ENCODE results near the gene DNAJC7. TPM values are rescaled to one million over a fixed set of nuclear protein-coding genes. Genes with fewer than 3 reads are reported as not detected.
"Not testable (repeated sequence)": the region's sequence is repeated elsewhere in the genome, so short reads cannot be mapped to it uniquely, and the experiment has no call there.

The DNAJC7 gene
- total RNA-seq, 8 experiments from 2014 or later, result 56.4 to 143 (median 93.6) TPM

DNA sequence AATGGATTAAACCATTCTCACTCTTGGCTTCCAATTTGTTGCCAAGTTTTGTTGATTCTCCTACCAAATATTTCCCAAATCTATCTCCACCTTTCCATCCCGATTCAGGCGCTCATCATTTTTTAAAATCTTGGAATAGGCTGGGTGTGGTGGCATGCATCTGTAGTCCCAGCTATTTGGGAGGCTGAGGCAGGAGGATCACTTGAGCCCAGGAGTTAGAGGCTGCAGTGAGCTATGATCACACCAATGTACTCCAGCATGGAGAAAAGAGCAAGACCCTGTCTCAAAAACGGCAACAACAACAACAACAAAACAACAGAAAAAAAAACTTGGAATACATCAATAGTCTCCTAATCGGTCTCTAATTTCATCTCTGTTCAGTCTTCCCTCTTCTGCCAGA, 1.7 kb upstream of the DNAJC7 start:
- in situ Hi-C loops (cut with MboI; ENCODE audit: low pct_unique_long_range_greater_than_20kb in 2 of 9, low sequenced_read_pairs in 9 of 9, unreplicated experiment in 9 of 9), result no loop called here
- no peak overlapping the region for H3K4me3 ChIP-seq
- H3K27ac ChIP-seq, result no peak overlapping the region

DNA sequence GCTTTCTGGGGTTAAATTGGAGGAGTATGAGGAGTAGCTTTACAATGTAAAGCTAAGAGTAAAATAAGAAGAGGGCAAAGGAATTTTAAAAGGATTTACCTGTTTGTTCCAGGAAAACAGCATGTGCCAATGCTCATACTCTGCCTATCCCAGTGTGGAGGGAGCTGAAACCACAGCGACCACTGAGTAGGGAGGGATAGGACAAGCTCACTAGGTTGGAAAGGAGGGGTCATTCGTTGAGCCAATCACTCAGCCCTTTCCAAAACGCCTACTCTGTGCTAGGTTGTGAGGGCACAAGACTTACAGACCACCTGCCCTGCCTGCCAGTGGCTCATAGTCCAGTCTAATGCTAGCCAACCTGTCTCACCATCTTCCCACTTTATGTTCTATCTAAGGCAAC, 1.1 kb upstream of the DNAJC7 start:
- Histone ChIP-seq H3K4me1 (replicated peaks in 1 of 2) (peaks cover 8 to 23% of the 10 kb centered on the region in 2 donors), H3K27ac (peak overlapping the region; percentile 97 to 99), H3K4me3 (peak overlapping the region; percentile 62 to 91 (median 66))
- whole genome bisulfite sequencing, 10 experiments, result 19 to 50% (median 40%) methylated on average over 1 to 3 of the region's 3 CpGs; no CpG with 5 or more reads in 6 of the 10 experiments
- in situ Hi-C loops (cut with MboI; ENCODE audit: low pct_unique_long_range_greater_than_20kb in 2 of 9, low sequenced_read_pairs in 9 of 9, unreplicated experiment in 9 of 9), result no loop called here
- no peak for ATAC-seq (replicated peaks in 6 of 8)

More for the DNA sequence above, 1.7 kb upstream of the DNAJC7 start:
- 61 to 100% (median 88%) methylated on average over 1 to 4 of the region's 4 CpGs for WGBS, 10 experiments
- peaks cover 8 to 24% of the 10 kb centered on the region in 2 donors for H3K4me1 ChIP-seq (replicated peaks in 1 of 2)
- no peak for ATAC-seq (replicated peaks in 6 of 8)

- ATAC-seq (replicated peaks in 6 of 8), result no peak
- Histone ChIP-seq H3K4me1 (replicated peaks in 1 of 2) (peaks cover 8 to 20% of the 10 kb centered on the region in 2 donors), H3K27ac (peak overlapping the region; percentile 97 to 99), H3K4me3 (peak overlapping the region; percentile 62 to 91 (median 66))
- 0 to 37% (median 10%) methylated on average over 1 to 5 of the region's 11 CpGs; no CpG with 5 or more reads in 2 of the 10 experiments for WGBS, 10 experiments
- in situ Hi-C loops (cut with MboI; ENCODE audit: low pct_unique_long_range_greater_than_20kb in 2 of 9, low sequenced_read_pairs in 9 of 9, unreplicated experiment in 9 of 9), result no loop called here
These were observed 594 bp upstream of the DNAJC7 start for GRCh38 chr17:42017866-42018200.

DNA sequence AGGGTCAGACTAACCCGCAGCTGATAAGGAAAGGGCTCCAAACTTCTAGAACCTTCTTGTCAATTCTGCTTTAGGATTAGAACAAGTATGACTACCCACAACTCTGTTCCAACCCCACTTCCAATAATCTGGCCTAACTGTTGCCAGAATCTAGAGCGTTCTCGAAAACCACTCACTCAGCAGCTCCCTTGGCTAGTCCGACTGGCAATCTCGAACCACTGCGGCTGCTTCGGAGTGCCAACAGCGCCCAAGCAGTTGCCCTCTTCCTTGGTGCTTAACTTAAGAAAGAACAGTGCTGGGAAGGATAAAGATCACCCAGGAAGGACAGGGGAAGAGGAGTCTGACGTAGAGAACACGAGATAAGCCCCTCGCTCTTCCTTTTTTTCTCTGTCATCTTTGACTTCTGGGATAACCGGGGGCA, 818 bp downstream of the DNAJC7 start:
- H3K4me1 ChIP-seq (replicated peaks in 1 of 2), result peaks cover 8 to 20% of the 10 kb centered on the region in 2 donors
- peak overlapping the region; percentile 62 to 91 (median 66) for H3K4me3 ChIP-seq
- H3K27ac ChIP-seq, result peak overlapping the region; percentile 97 to 99
- in situ Hi-C loops (cut with MboI; ENCODE audit: low pct_unique_long_range_greater_than_20kb in 2 of 9, low sequenced_read_pairs in 9 of 9, unreplicated experiment in 9 of 9), result no loop called here
- no peak for ATAC-seq (replicated peaks in 6 of 8)
- 0 to 25% (median 8%) methylated on average over 2 to 7 of the region's 12 CpGs; no CpG with 5 or more reads in 2 of the 10 experiments for WGBS, 10 experiments

DNA sequence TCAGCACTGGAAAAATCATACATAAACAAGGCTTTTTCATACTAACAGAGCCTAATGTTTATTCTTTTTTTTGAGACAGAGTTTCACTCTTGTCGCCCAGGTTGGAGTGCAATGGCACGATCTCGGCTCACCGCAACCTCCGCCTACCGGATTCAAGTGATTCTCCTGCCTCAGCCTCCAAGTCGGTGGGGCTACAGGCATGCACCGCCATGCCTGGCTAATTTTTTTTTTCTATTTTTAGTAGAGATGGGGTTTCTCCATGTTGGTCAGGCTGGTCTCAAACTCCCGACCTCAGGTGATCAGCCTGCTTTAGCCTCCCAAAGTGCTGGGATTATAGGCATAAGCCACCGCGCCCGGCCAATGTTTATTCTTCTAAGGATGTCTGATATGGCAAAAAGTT, 3.5 kb downstream of the DNAJC7 start:
- in situ Hi-C loops (cut with MboI; ENCODE audit: low pct_unique_long_range_greater_than_20kb in 2 of 9, low sequenced_read_pairs in 9 of 9, unreplicated experiment in 9 of 9); H3K27ac ChIP-seq; ATAC-seq (replicated peaks in 6 of 8); H3K4me3 ChIP-seq: not testable (repeated sequence)
- WGBS, 10 experiments, result 88 to 100% (median 96%) methylated on average over 1 to 11 of the region's 12 CpGs; no CpG with 5 or more reads in 1 of the 10 experiments
- H3K4me1 ChIP-seq (replicated peaks in 1 of 2), result peaks cover 0 to 14% of the 10 kb centered on the region in 2 donors

GRCh38 chr17:42012363-42012762, 4.9 kb downstream of the DNAJC7 start:
- H3K4me1 ChIP-seq (replicated peaks in 1 of 2); in situ Hi-C loops (cut with MboI; ENCODE audit: low pct_unique_long_range_greater_than_20kb in 2 of 9, low sequenced_read_pairs in 9 of 9, unreplicated experiment in 9 of 9); ATAC-seq (replicated peaks in 6 of 8); H3K27ac ChIP-seq; H3K4me3 ChIP-seq: not testable (repeated sequence)
- WGBS, 10 experiments, result 60 to 80% methylated on average over 1 to 2 of the region's 4 CpGs; no CpG with 5 or more reads in 8 of the 10 experiments

DNA sequence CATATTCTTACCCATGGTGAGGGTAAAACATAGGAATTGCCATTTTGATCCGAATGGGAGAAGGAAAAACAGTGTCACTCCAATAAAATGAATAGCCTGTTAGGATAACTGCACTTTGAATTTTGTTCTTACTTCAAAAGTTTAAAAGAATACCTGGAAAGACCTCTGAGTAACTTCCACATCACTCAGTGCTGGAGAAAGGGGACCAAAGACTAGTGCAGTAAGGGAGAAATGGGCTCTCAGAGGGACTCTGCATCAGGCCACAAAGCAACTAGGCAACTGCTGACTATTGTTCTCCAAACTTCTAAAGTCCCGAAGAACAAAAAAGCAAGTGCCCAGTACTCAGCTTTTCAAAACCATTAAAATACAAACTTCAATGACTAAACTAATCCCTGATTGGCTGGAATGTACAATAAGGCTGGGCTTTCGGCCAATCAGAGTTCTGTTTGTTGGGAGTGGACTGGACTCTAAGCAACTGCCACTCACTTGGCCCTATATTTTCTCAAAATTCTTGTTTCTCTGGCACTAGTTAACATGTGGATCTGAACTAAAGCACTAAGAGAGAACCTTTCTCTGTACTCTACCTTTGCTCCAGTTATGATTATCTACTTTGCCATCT, 6.2 kb downstream of the DNAJC7 start:
- in situ Hi-C loops (cut with MboI; ENCODE audit: low pct_unique_long_range_greater_than_20kb in 2 of 9, low sequenced_read_pairs in 9 of 9, unreplicated experiment in 9 of 9), result no loop called here
- Histone ChIP-seq H3K27ac (no peak overlapping the region), H3K4me1 (replicated peaks in 1 of 2) (peaks cover 0 to 7% of the 10 kb centered on the region in 2 donors), H3K4me3 (no peak overlapping the region)
- peak in 2 of 8 experiments; percentile 13 to 35 for ATAC-seq (replicated peaks in 6 of 8)
- 60 to 100% (median 80%) methylated on average over 1 to 3 of the region's 3 CpGs; no CpG with 5 or more reads in 1 of the 10 experiments for WGBS, 10 experiments

DNA sequence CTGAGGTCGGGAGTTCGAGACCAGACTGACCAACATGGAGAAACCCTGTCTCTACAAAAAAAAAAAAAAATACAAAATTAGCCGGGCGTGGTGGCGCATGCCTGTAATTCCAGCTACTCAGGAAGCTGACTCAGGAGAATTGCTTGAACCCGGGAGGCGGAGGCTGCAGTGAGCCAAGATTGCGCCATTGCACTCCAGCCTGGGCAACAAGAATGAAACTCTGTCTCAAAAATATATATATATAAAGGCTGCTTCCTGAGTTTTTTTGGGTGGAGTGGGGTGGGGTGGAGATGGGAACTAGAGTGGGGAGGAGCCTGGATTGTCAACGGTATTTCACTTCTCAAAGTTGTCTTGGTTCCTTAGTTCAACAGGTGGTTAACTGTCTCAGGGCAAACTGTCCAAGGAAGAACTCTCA, 7.0 kb downstream of the DNAJC7 start:
- peak in 2 of 8 experiments; percentile 83 to 89 for ATAC-seq (replicated peaks in 6 of 8)
- H3K4me1 ChIP-seq (replicated peaks in 1 of 2); H3K4me3 ChIP-seq; in situ Hi-C loops (cut with MboI; ENCODE audit: low pct_unique_long_range_greater_than_20kb in 2 of 9, low sequenced_read_pairs in 9 of 9, unreplicated experiment in 9 of 9); H3K27ac ChIP-seq: not testable (repeated sequence)
- WGBS, 10 experiments, result 11 to 100% (median 93%) methylated on average over 2 to 8 of the region's 9 CpGs; no CpG with 5 or more reads in 3 of the 10 experiments

GRCh38 chr17:42009170-42009569, 8.1 kb downstream of the DNAJC7 start:
- H3K27ac ChIP-seq, result no peak overlapping the region
- in situ Hi-C loops (cut with MboI; ENCODE audit: low pct_unique_long_range_greater_than_20kb in 2 of 9, low sequenced_read_pairs in 9 of 9, unreplicated experiment in 9 of 9), result no loop called here
- H3K4me1 ChIP-seq (replicated peaks in 1 of 2), result no peaks in the 10 kb centered on the region
- 80 to 100% (median 92%) methylated on average over 1 to 4 of the region's 4 CpGs; no CpG with 5 or more reads in 1 of the 10 experiments for WGBS, 10 experiments
- peak in 2 of 8 experiments; percentile 14 to 34 for ATAC-seq (replicated peaks in 6 of 8)
- H3K4me3 ChIP-seq, result no peak overlapping the region

DNA sequence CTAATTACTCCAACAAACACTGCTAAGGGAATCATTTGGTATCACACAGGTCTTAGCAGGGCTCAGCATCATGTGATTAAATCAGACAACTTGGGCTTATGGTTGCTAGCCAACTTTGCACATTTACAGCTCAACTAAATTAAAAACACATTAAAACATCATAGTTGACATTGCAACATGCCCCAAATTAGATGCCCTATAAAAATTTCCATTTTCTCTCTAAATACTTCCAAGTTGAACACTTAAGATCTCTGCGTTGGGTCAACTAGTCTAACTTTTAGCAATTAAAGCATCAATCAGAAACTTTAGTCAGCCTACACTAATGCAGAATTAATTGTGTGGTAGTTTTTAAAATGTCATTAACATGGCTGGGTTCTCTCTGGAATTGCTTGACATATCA, 12.1 kb downstream of the DNAJC7 start:
- no peak for ATAC-seq (replicated peaks in 6 of 8)
- no peak overlapping the region for H3K4me3 ChIP-seq
- no peaks in the 10 kb centered on the region for H3K4me1 ChIP-seq (replicated peaks in 1 of 2)
- 0 to 100% (median 71%) methylated on average over 1 of the region's 1 CpG; no CpG with 5 or more reads in 2 of the 10 experiments for WGBS, 10 experiments
- H3K27ac ChIP-seq, result no peak overlapping the region
- in situ Hi-C loops (cut with MboI; ENCODE audit: low pct_unique_long_range_greater_than_20kb in 2 of 9, low sequenced_read_pairs in 9 of 9, unreplicated experiment in 9 of 9), result no loop called here

DNA sequence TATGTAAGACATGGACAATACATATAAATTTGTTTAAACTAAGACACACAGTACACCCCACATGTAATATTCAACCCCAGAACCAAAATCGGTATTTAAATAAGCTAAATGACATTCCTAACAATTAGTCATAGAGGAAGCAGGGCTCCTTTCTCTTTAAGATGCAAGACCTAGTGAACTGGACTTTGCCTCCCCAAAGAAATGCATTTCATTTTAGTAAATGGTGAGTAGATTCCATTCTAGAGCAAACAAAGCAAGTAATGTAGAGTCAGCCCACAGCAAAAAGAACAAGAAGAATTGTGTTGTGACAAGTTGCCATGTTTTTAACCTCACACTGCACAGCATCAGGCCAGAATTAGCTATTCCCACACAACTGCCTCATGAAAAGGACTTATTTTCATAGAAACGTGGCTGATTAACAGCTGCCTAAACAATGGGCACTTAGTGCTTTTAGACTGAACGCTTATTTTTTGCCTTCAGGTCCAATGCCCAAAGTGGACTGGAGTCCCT, 14.4 kb downstream of the DNAJC7 start:
- peak in 4 of 8 experiments; percentile 32 to 92 (median 72) for ATAC-seq (replicated peaks in 6 of 8)
- Histone ChIP-seq H3K27ac (no peak overlapping the region), H3K4me1 (replicated peaks in 1 of 2) (no peaks in the 10 kb centered on the region), H3K4me3 (no peak overlapping the region)
- in situ Hi-C loops (cut with MboI; ENCODE audit: low pct_unique_long_range_greater_than_20kb in 2 of 9, low sequenced_read_pairs in 9 of 9, unreplicated experiment in 9 of 9), result no loop called here
- WGBS, 10 experiments, result 13 to 100% (median 74%) methylated on average over 1 to 3 of the region's 3 CpGs; no CpG with 5 or more reads in 2 of the 10 experiments

- in situ Hi-C loops (cut with MboI; ENCODE audit: low pct_unique_long_range_greater_than_20kb in 2 of 9, low sequenced_read_pairs in 9 of 9, unreplicated experiment in 9 of 9), result no loop called here
- Histone ChIP-seq H3K27ac (no peak overlapping the region), H3K4me3 (no peak overlapping the region), H3K4me1 (replicated peaks in 1 of 2) (no peaks in the 10 kb centered on the region)
- WGBS, 10 experiments, result 74 to 100% (median 93%) methylated on average over 1 to 7 of the region's 7 CpGs; no CpG with 5 or more reads in 1 of the 10 experiments
- no peak for ATAC-seq (replicated peaks in 6 of 8)
These were observed 15.0 kb downstream of the DNAJC7 start for GRCh38 chr17:42002175-42002791.

- in situ Hi-C loops (cut with MboI; ENCODE audit: low pct_unique_long_range_greater_than_20kb in 2 of 9, low sequenced_read_pairs in 9 of 9, unreplicated experiment in 9 of 9), result no loop called here
- Histone ChIP-seq H3K27ac (no peak overlapping the region), H3K4me1 (replicated peaks in 1 of 2) (no peaks in the 10 kb centered on the region), H3K4me3 (no peak overlapping the region)
- WGBS, 10 experiments, result 90 to 100% (median 96%) methylated on average over 1 to 2 of the region's 2 CpGs; no CpG with 5 or more reads in 4 of the 10 experiments
- no peak for ATAC-seq (replicated peaks in 6 of 8)
These were observed 15.5 kb downstream of the DNAJC7 start for GRCh38 chr17:42001729-42002128.
